Activated T-cell treated with anti-CD3 and anti-CD28 coated beads, Interleukin-2, amount 50 U/mL, for 1 hour (primary cell): ENCODE data around the gene FHIT.

Experiments
- DNase-seq: peaks from one replicate; pipeline ENCODE4 v3.0.0-alpha.2; 2020

FHIT gene

GRCh38 chr3:60010781-60011180, 1240.5 kb downstream of the FHIT start:
- DNase-seq: peak; percentile 34

DNA sequence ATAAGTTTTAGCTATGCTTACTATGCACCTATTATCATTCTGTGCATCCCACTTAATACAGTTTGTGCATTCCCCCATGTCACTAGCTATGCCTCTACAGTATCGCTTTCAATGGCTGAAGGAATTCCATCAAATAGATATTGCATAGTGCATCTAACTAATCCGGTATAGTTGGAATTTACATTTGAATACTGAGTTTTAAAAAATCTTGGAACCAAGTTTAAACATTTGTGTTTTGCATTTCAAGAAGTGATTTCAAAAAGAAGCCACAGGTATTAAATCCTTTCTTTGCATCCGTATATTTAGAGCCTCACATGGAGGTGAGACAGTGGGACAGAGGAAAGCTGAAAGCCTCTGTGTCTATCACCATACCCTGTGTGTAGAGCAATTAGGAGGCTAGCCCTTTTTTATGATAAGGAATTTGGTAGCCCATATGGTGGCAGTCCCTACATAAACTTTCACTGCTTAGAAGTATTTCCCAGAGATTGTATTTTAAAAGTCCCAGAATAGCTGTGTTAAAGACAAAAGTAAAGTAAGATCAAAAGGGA, 1241.2 kb downstream of the FHIT start:
- DNase-seq: no peak

DNA sequence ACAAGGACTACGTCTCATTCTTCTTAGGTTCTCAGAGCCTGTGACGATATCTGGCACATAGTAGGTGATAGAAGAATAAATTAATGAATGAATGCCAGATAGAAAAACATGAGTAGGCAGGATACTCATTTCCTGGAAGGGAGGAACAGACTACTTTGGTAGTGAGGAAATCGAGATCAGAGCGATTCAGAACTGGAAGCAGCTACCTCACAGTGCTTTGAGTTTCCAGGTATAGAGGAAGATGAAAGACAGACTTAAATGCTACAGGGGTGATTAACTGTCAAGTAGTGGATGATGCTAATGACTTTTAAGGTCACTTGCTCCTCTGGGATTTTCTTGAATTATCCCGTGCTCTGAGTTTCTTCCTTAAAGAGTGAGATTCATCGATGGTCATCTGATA, 1249.9 kb downstream of the FHIT start:
- no peak for DNase-seq

DNA sequence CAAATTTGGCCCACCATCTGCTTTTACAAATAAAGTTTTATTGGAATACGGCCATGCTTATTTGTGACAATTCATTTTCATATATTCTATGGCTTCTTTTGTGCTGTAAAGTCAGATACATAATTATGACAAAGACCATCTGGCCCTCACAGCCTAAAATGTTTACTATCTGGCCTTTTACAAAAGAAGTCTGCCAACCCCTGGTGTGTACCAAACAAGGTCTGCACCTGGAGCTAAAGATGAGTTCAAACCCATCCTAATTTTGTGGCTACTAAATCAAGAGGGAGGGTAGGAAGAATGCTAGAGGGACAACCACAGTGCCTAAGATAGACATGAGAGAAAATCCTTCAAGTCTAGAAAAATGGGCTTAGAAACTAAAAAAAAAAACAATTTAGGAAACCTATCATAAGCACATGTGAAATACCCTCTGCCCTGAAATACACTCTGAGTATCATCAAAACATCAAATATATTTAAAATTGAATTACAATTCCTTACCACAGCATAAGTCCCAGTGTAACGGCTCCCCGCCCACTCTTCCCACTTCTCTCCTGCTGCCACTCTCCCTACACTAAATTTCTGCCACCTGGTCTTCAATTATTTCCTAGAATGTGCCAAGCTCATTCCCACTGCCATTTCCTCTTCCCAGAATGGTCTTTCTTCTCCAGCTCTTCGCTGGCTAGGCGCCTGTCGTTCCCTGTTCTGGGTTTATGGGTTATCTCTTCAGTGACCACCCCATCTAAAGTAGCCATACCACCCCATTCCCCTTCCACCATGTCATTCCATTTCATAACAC, 1250.7 kb downstream of the FHIT start:
- DNase-seq: no peak

DNA sequence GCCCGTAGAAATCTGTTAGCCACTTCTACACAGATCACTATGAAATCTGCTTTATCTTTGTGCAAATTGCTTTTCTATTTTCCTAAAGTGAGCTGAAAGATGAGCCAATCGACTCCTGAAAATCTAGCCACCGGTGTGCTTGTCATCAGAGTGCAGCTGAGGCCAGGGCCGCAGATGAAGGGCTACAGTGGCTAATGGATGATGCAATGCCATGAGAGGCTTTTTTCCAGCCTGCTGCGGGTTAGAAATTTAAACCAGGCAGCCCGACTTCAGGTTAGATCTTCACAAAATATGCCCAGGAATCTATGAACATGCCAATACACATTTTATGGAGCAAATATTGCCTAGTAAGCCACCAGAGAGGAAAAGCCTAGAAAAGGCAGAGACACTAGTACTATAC, 1253.2 kb downstream of the FHIT start:
- no peak for DNase-seq

GRCh38 chr3:59997583-59997982, 1253.7 kb downstream of the FHIT start:
- no peak for DNase-seq

- DNase-seq: no peak
Measured at GRCh38 chr3:59996056-59996455, 1255.2 kb downstream of the FHIT start.

- DNase-seq: no peak
Measured at GRCh38 chr3:59995563-59995962, 1255.7 kb downstream of the FHIT start.

DNA sequence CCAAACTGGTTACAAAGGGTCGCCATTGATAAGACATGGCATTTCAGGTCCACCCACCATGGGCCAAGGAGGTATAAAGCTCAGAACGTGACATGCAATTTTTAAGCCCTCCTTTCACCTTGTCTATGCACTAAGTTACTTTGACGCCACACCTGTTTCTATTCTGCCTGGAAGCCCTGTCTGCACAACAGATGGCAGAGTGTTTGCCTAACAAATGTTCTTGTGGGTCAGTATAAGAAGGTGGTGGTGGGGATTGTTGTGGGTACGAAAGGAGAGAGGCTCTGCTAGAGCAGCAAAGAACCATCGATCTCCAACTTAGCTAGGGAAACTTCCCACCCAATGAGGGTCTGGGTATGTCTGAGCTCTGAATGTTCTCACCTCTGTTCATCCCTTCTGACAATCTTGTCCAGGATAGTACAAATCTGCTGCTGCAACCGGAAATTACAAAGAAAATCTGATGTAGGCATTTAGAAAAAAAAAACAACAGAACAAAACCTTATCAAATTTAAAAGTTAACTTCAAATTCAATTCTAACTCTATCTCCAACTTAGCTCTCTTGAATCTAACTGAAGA, 1256.4 kb downstream of the FHIT start:
- no peak for DNase-seq

GRCh38 chr3:59992578-59992977, 1258.7 kb downstream of the FHIT start:
- no peak for DNase-seq

GRCh38 chr3:59990915-59991314, 1260.3 kb downstream of the FHIT start:
- no peak for DNase-seq

DNA sequence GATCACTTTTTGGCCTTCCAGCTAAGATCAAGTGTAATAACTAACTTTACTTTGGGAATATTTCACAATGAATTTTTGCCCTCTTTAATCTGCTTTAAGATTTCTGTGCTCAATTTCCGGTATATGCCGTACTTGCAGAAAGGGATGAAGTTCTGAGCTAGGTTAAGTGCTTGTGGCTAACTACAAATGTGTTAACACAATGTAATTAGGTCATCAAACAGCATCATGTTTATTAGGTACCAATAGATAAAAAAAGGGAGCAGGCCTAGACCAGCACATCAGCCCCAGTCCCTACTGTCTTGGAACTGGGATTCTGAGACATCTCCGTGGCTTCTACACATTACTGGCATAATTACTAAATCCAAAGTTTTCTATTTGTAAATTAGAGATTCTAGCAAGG, 1268.7 kb downstream of the FHIT start:
- no peak for DNase-seq

DNA sequence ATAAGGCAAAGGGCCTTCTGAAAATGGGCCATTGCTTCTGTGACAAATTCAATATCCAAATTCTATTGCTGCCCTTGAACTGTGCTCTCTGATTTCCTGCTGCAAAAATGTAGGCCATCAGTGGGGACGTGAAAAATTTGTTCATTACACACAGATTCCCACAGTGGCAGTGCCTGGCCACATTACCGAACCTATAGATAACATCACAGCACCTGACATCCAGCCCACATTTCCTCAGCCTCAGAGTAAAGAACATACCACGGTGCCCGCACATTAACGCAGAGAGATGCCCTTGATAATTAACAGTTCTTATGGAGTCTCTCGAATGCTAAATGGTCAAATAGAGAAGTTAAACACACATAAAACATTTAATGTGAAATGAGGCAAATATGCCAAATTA, 1269.9 kb downstream of the FHIT start:
- no peak for DNase-seq

GRCh38 chr3:59980576-59980975, 1270.7 kb downstream of the FHIT start:
- no peak for DNase-seq

GRCh38 chr3:59979542-59979941, 1271.7 kb downstream of the FHIT start:
- DNase-seq: no peak

DNA sequence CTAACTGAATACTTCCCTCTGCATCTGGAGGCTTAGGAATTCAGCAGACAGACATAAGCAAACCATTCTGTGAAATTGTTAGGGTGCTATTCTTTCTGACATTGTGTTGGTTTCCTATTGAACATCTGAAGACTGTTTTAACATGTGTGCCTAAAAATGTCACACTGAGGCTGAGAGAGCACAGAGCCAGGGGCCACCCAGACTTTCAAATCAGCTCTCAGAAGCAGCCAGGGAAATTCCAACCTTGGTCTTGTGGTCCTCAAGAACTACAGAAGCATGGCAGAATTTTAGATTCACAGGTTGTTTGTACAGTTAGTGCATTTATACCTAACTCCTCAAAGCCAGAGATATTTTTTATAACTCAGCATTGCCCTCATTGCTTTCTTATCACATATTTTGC, 1272.3 kb downstream of the FHIT start:
- no peak for DNase-seq

- DNase-seq: no peak
Measured at GRCh38 chr3:59970796-59971195, 1280.5 kb downstream of the FHIT start.

GRCh38 chr3:59970376-59970775, 1280.9 kb downstream of the FHIT start:
- DNase-seq: no peak

GRCh38 chr3:59968513-59969045, 1282.7 kb downstream of the FHIT start:
- DNase-seq: no peak

- DNase-seq: no peak
Measured at GRCh38 chr3:59963676-59964075, 1287.6 kb downstream of the FHIT start.

GRCh38 chr3:59957150-59957549, 1294.1 kb downstream of the FHIT start:
- DNase-seq: no peak

DNA sequence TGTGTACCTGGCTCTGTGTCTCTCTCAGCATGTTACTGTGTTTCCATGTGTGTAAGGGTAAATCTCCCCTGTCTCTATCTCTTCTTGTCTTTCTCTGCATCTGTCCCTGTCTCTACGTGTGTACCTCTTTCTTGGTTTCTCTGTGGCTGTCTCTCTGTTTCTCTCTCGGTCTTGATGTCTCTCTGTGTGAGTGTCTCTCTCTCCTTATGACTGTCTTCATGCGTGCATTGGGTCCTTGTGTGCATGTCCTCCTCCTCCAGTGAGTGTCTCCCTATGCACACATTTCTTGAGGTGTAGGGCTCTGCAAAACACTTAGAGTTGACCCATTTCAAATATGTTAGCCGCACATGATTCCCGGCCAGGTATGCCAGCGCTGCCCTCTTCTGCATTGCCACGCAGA, 1298.1 kb downstream of the FHIT start:
- no peak for DNase-seq

DNA sequence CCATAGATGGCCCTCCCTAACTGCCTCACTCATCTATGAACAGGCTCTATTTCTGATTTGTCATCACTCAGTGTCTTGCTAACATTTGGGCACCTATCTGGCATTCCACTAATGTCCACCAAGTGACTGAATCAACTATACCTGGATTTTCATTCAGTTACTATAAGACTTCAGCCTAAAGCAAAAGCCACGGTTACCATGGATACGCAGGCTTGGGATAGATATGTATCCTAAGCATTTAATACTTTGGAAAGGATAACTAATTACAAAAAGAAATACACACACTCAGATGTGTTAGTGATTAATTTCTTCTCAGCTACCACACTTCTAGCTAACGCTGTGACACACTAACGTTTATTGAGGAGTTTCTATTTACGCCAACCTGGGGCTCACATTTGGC, 1301.9 kb downstream of the FHIT start:
- no peak for DNase-seq

- no peak for DNase-seq
Measured at GRCh38 chr3:59946401-59946800, 1304.9 kb downstream of the FHIT start.
